GM23338 (cell line): ENCODE results near the gene PDK4. TPM values are rescaled to one million over a fixed set of nuclear protein-coding genes. Genes with fewer than 3 reads are reported as not detected.

Experiments used
- ATAC-seq: fragments of 200-7000 bp; cut with Tn5 transposase; 3 replicates; pipeline ENCODE4 v1.9.1; 2020
- DNase-seq: peaks from one replicate; pipeline ENCODE4 v3.0.0-alpha.2; 2015; ENCODE audit warnings: low spot score
- H2AFZ ChIP-seq: fragments of 200-600 bp; sonication (generic); 2 replicates; pipeline ENCODE4 v1.8.0; 2016; ENCODE audit warnings: antibody characterized with exemption, mild to moderate bottlenecking, moderate library complexity
- H3F3A ChIP-seq: fragments of 200-600 bp; sonication (generic); replicated peaks from 2 replicates; pipeline ENCODE4 v1.8.0; 2017; ENCODE audit warnings: antibody characterized with exemption, mixed run types, low read depth
- H3K27ac ChIP-seq: fragments of 200-600 bp; sonication (generic); 2 replicates; pipeline ENCODE4 v1.6.1; 2016; ENCODE audit warnings: low read depth
- H3K27me3 ChIP-seq: fragments of 200-600 bp; sonication (generic); 2 replicates; pipeline ENCODE4 v1.8.0; 2016; ENCODE audit warnings: mild to moderate bottlenecking, mixed run types, moderate library complexity; ENCODE audit not compliant: insufficient read depth
- H3K36me3 ChIP-seq: fragments of 200-600 bp; sonication (generic); 2 replicates; pipeline ENCODE4 v1.8.0; 2016; ENCODE audit warnings: mild to moderate bottlenecking; ENCODE audit not compliant: insufficient read depth
- H3K4me1 ChIP-seq: fragments of 200-600 bp; sonication (generic); 2 replicates; pipeline ENCODE4 v1.8.0; 2016; ENCODE audit warnings: mild to moderate bottlenecking, moderate library complexity; ENCODE audit not compliant: insufficient read depth
- H3K4me2 ChIP-seq: fragments of 200-600 bp; sonication (generic); 2 replicates; pipeline ENCODE4 v1.7.1; 2017; ENCODE audit warnings: mixed run types
- H3K4me3 ChIP-seq: fragments of 200-600 bp; sonication (generic); 2 replicates; pipeline ENCODE4 v1.6.1; 2016; ENCODE audit warnings: mixed run types
- H3K79me2 ChIP-seq: fragments of 200-600 bp; sonication (generic); replicated peaks from 2 replicates; pipeline ENCODE4 v1.8.0; 2017; ENCODE audit warnings: mild to moderate bottlenecking; ENCODE audit not compliant: insufficient read depth
- H3K9me2 ChIP-seq: fragments of 200-600 bp; sonication (generic); 2 replicates; pipeline ENCODE4 v1.8.0; 2017; ENCODE audit not compliant: insufficient read depth
- H4K20me1 ChIP-seq: fragments of 200-600 bp; sonication (generic); replicated peaks from 2 replicates; pipeline ENCODE4 v1.8.0; 2017; ENCODE audit warnings: mild to moderate bottlenecking; ENCODE audit not compliant: insufficient read depth
- H3K27ac Mint-ChIP-seq: 2 replicates; pipeline ENCODE4 v1.8.0; 2020; ENCODE audit warnings: inconsistent platforms, mild to moderate bottlenecking, moderate library complexity, mixed read lengths
- H3K27me3 Mint-ChIP-seq: 3 replicates; pipeline ENCODE4 v1.8.0; 2022; ENCODE audit warnings: low read depth, mild to moderate bottlenecking, moderate library complexity, mixed read lengths, inconsistent platforms; ENCODE audit not compliant: insufficient read depth, poor library complexity
- H3K36me3 Mint-ChIP-seq: 3 replicates; pipeline ENCODE4 v1.8.0; 2021; ENCODE audit warnings: low read depth, mild to moderate bottlenecking, inconsistent platforms, moderate library complexity, mixed read lengths
- H3K4me1 Mint-ChIP-seq: 3 replicates; pipeline ENCODE4 v1.8.0; 2020; ENCODE audit warnings: mild to moderate bottlenecking, inconsistent platforms, mixed read lengths
- H3K4me3 Mint-ChIP-seq: 3 replicates; pipeline ENCODE4 v1.8.0; 2021; ENCODE audit warnings: moderate library complexity, mild to moderate bottlenecking, inconsistent platforms, mixed read lengths
- H3K9me3 Mint-ChIP-seq: 3 replicates; pipeline ENCODE4 v1.8.0; 2020; ENCODE audit warnings: moderate library complexity, mild to moderate bottlenecking, inconsistent platforms, mixed read lengths
- CREB1 ChIP-seq: fragments of 250-450 bp; sonication (Bioruptor Pico); IDR thresholded peaks from 2 replicates; pipeline ENCODE4 v1.5.0; 2020; ENCODE audit warnings: low read depth, mild to moderate bottlenecking, moderate library complexity
- ETS1 ChIP-seq: IDR thresholded peaks from 2 replicates; pipeline ENCODE4 v1.6.1; 2016; ENCODE audit warnings: antibody characterized with exemption
- JUNB ChIP-seq: IDR thresholded peaks from one replicate; pipeline ENCODE4 v1.6.1; 2016; ENCODE audit warnings: antibody characterized with exemption; ENCODE audit not compliant: unreplicated experiment
- NANOG ChIP-seq: IDR thresholded peaks from 2 replicates; pipeline ENCODE4 v1.6.1; 2016; ENCODE audit warnings: antibody characterized with exemption, borderline replicate concordance
- REST ChIP-seq: IDR thresholded peaks from one replicate; pipeline ENCODE4 v1.6.1; 2018; ENCODE audit warnings: antibody characterized with exemption; ENCODE audit not compliant: unreplicated experiment
- STAT1 ChIP-seq: IDR thresholded peaks from one replicate; pipeline ENCODE4 v1.6.1; 2016; ENCODE audit warnings: antibody characterized with exemption; ENCODE audit not compliant: unreplicated experiment
- ZNF331 ChIP-seq: fragments of 250-450 bp; sonication (Bioruptor Pico); IDR thresholded peaks from 2 replicates; pipeline ENCODE4 v1.5.0; 2020; ENCODE audit warnings: low read depth, mild to moderate bottlenecking, moderate library complexity
- polyA plus RNA-seq: library from polyadenylated mRNA; unstranded; fragments of >200 nt; fragmentation: Nextera tagmentation; extraction: Ambion mirVana; gene quantifications from 2 replicates; pipeline ENCODE4 v1.2.1, GENCODE V29; 2016
- total RNA-seq: library from RNA; depleted of rRNA; stranded (reverse); fragments of >200 nt; shearing (Covaris generic); gene quantifications from 2 replicates; pipeline ENCODE4 v1.2.3, GENCODE V29; 2014
- TF ChIP-seq, protein P1 (sequence below), 2 experiments: fragments of 200-600 bp in 1 of 2; sonication (generic) in 1 of 2; conservative IDR thresholded peaks; 2 replicates each; pipeline versions ENCODE4 v1.5.1 to v1.6.1; 2016 to 2017; ENCODE audit warnings: antibody characterized with exemption in 2 of 2, low read depth in 2 of 2, mild to moderate bottlenecking in 2 of 2, moderate library complexity in 1 of 2

Gene PDK4
- total and polyA plus RNA-seq, 2 experiments from 2014 or later, result 0.32 TPM; not detected in 1

GRCh38 chr7:95583834-95584621, 12.3 kb downstream of the PDK4 start (continued):
- TF ChIP-seq, protein P1, sequence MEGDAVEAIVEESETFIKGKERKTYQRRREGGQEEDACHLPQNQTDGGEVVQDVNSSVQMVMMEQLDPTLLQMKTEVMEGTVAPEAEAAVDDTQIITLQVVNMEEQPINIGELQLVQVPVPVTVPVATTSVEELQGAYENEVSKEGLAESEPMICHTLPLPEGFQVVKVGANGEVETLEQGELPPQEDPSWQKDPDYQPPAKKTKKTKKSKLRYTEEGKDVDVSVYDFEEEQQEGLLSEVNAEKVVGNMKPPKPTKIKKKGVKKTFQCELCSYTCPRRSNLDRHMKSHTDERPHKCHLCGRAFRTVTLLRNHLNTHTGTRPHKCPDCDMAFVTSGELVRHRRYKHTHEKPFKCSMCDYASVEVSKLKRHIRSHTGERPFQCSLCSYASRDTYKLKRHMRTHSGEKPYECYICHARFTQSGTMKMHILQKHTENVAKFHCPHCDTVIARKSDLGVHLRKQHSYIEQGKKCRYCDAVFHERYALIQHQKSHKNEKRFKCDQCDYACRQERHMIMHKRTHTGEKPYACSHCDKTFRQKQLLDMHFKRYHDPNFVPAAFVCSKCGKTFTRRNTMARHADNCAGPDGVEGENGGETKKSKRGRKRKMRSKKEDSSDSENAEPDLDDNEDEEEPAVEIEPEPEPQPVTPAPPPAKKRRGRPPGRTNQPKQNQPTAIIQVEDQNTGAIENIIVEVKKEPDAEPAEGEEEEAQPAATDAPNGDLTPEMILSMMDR (conservative IDR thresholded peaks at IDR 0.05; ENCODE audit: low read depth in 2 of 2), result no peak
- TF ChIP-seq CREB1 (CRISPR knock-in tag) (no peak), JUNB (no peak), ZNF331 (CRISPR knock-in tag) (no peak), STAT1 (no peak), REST (no peak), ETS1 (no peak)

- Histone ChIP-seq H3K4me1 (no peaks in the 10 kb centered on the region), H3F3A (no peaks in the 10 kb centered on the region), H3K36me3 (no peaks in the 10 kb centered on the region), H3K4me3 (no peak overlapping the region), H3K9me2 (no peaks in the 10 kb centered on the region), H4K20me1 (no peaks in the 10 kb centered on the region), H3K4me2 (no peak overlapping the region), H2AFZ (no peak overlapping the region), H3K27me3 (no peaks in the 10 kb centered on the region), H3K27ac (no peak overlapping the region), H3K79me2 (no peaks in the 10 kb centered on the region)
- Mint-ChIP-seq H3K4me3 (no peak overlapping the region), H3K36me3 (no peaks in the 10 kb centered on the region), H3K9me3 (no peaks in the 10 kb centered on the region), H3K27ac (no peak overlapping the region), H3K27me3 (peaks cover 1% of the 10 kb centered on the region), H3K4me1 (no peaks in the 10 kb centered on the region)
- no peak for TF ChIP-seq NANOG
- no peak for TF ChIP-seq JUNB
- no peak for TF ChIP-seq STAT1
- no peak for TF ChIP-seq ETS1
- TF ChIP-seq CREB1 (CRISPR knock-in tag), result no peak
- DNase-seq (no peak), ATAC-seq (no peak)
Observed at GRCh38 chr7:95582578-95583293, 13.6 kb downstream of the PDK4 start.
